Thyroid gland (tissue), 4 donors: ENCODE data around the gene NFIB.

ENCODE experiments used
- CTCF ChIP-seq, 6 experiments: fragments of 200-600 bp in 3 of 6; fragments of 450-650 bp in 3 of 6; sonication (generic) in 3 of 6; IDR thresholded peaks; one replicate each; pipeline ENCODE4 v1.5.1; 2016 to 2019; ENCODE audit warnings: antibody characterized with exemption in 6 of 6, mild to moderate bottlenecking in 2 of 6, inconsistent platforms in 1 of 6, moderate library complexity in 1 of 6
- POLR2A ChIP-seq, 2 donors: fragments of 450-650 bp; IDR thresholded peaks; one replicate each; pipeline ENCODE4 v1.6.1; 2017; ENCODE audit warnings: antibody characterized with exemption in 2 of 2, mild to moderate bottlenecking in 2 of 2, moderate library complexity in 1 of 2

- TF ChIP-seq CTCF (IDR thresholded peaks at IDR 0.05) (no peak), POLR2A (IDR thresholded peaks at IDR 0.05) (no peak)
Measured at GRCh38 chr9:14215614-14216013, 98.3 kb downstream of the NFIB start.
